GM18499 (cell line): ENCODE data around the gene HPD.

Source experiments
- ATAC-seq: cut with Tn5 transposase; IDR thresholded peaks from one replicate; pipeline ENCODE4 v1.9.1; 2021; ENCODE audit warnings: moderate number of reproducible peaks; ENCODE audit not compliant: insufficient read depth, unreplicated experiment

The HPD gene

GRCh38 chr12:121789800-121790728 is 68.6 kb downstream of the HPD start:
- no peak for ATAC-seq
